Caki2 (cell line): ENCODE data around the gene CCDC182. TPM values are rescaled to one million over a fixed set of nuclear protein-coding genes. Genes with fewer than 3 reads are reported as not detected.

Experiments
- DNase-seq: peaks from one replicate; pipeline ENCODE4 v3.0.0-alpha.2; 2015; ENCODE audit warnings: low read depth
- in situ Hi-C: cut with HindIII; loops from 2 replicates; pipeline ENCODE4 v1.10.0; 2016; ENCODE audit warnings: low sequenced_read_pairs, low pct_unique_long_range_greater_than_20kb, mixed read lengths
- total RNA-seq: library from RNA; depleted of rRNA; stranded (reverse); fragments of >200 nt; shearing (Covaris generic); gene quantifications from 2 replicates; pipeline ENCODE4 v1.2.3, GENCODE V29; 2014; ENCODE audit warnings: low replicate concordance; rRNA removed

Gene CCDC182
- total RNA-seq, 1 experiment from 2014 or later, result not detected

GRCh38 chr17:57713140-57713539 is 32.0 kb downstream of the CCDC182 start:
- DNase-seq, result no peak

DNA sequence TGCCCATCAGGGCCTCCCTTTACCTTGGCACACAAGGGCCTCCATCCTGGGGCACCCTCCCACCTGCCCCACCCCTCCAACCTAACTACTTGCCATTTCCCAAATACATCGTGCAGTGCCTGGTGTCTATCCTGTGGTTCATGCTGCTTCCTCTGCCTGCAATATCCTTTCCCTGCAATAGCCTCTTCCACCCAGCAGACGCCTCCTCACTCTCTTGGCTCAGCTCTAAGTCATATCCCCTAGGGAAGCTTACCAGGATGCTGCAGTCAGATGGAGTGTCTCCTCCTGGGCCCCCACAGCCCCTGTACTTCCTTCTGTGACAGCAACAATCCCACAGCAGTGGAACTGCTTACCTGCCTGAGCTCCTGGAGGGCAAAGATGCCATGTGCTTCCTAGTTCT is 36.7 kb downstream of the CCDC182 start:
- in situ Hi-C loops, result no loop called here
- DNase-seq, result no peak

More at GRCh38 chr17:57713140-57713539, 32.0 kb downstream of the CCDC182 start:
- in situ Hi-C loops, result no loop called here

- no peak for DNase-seq
- in situ Hi-C loops, result no loop called here
Measured at GRCh38 chr17:57707892-57708291, 37.2 kb downstream of the CCDC182 start.

- no peak for DNase-seq
- in situ Hi-C loops, result no loop called here
Measured at GRCh38 chr17:57706761-57707160, 38.3 kb downstream of the CCDC182 start.

GRCh38 chr17:57705921-57706695 is 39.0 kb downstream of the CCDC182 start:
- no peak for DNase-seq
- in situ Hi-C loops, result no loop called here

- in situ Hi-C loops, result no loop called here
- no peak for DNase-seq
Measured at GRCh38 chr17:57704448-57704847, 40.7 kb downstream of the CCDC182 start.

GRCh38 chr17:57703273-57703672 is 41.8 kb downstream of the CCDC182 start:
- DNase-seq, result no peak
- in situ Hi-C loops, result no loop called here

DNA sequence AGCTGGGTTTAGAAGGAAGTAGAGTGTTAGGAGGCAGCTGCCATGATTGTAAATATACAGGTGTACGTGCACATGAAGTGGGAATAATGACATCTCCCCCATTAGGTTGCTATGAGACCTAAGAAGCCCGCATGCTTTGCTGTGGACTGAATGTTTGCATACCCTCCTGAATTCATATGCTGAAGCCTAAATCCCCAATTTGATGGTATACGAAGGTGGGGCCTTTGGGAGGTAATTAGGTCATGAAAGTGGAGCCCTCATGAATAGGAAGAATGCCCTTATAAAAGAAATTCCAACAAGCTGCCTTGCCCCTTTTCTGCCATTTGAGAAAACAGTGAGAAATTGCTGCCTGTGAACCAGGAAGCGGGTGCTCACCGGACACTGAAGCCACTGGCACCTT is 44.0 kb downstream of the CCDC182 start:
- no peak for DNase-seq
- in situ Hi-C loops, result no loop called here

GRCh38 chr17:57699751-57700219 is 45.3 kb downstream of the CCDC182 start:
- DNase-seq, result no peak
- in situ Hi-C loops, result no loop called here

DNA sequence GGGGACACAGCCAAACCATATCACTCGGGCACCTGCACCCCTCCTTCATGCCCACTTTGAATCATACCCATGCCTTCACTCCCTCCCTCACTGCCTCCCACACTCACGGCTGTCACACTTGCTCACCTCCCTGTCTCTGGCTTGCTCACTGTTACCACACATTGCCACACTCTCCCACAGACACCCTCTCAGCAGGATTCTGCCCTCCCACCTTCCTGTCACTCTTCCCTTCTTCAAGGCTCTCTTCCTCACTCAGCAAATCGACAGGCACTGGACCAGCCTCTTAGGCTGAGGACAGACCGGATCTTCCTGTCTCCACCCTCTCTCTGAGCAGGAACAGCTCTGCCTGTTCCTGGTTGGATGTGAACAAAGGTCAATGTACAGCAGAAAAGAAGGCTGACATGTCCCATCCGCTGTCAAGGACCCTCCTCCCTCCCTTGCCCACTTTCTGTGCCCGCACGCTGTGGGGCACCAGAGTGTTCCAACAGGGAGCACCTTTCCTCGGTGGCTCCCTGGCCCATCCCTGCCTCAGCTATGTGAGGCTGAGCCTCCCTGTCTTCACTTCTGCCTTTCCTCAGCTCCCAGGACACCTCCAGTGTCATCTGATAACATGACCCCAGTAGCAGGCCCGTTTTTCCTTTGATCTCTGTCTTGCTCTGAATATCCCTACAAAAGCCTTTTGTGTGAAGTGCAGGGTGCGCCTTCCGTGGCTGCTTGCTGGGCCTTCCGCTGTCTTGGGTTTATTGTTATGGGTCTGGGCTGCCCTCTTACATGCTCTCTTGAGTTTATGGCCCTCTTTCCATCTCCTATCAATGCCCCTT is 47.0 kb downstream of the CCDC182 start:
- no peak for DNase-seq
- in situ Hi-C loops, result no loop called here

- in situ Hi-C loops, result no loop called here
- DNase-seq, result no peak
Measured at GRCh38 chr17:57697197-57697596, 47.9 kb downstream of the CCDC182 start.

- DNase-seq, result no peak
- in situ Hi-C loops, result no loop called here
Measured at GRCh38 chr17:57696050-57696449, 49.0 kb downstream of the CCDC182 start.

Other genes starting within 250 kb of the CCDC182 start
- gene MRPS23, start 104.7 kb upstream of the CCDC182 start, total RNA-seq, result 57.0 and 71.5 TPM in 2 replicates
- 24.8 and 47.7 TPM in 2 replicates for gene CUEDC1, start 210.1 kb upstream of the CCDC182 start, total RNA-seq
- gene VEZF1, start 243.0 kb upstream of the CCDC182 start, total RNA-seq, result 20.9 and 44.0 TPM in 2 replicates